GM13976 (cell line): ENCODE data around the gene KIAA0753.

Source experiments
- DNase-seq: peaks from one replicate; pipeline ENCODE4 v3.0.0; 2012; ENCODE audit warnings: low spot score
- CTCF ChIP-seq: IDR thresholded peaks from 2 replicates; pipeline ENCODE4 v1.5.1; 2012; ENCODE audit warnings: borderline replicate concordance, mild to moderate bottlenecking; ENCODE audit not compliant: insufficient read depth; ENCODE audit errors: extremely low read depth, missing control alignments, control extremely low read depth
- in situ Hi-C: fragments of 300-500 bp; cut with MboI; formaldehyde crosslinking; loops from one replicate; pipeline ENCODE4 v1.12.0; 2022; ENCODE audit warnings: low sequenced_read_pairs, mixed read lengths, inconsistent platforms; ENCODE audit not compliant: unreplicated experiment

The KIAA0753 gene

GRCh38 chr17:6543079-6544010, 97.2 kb downstream of the KIAA0753 start:
- no peak for TF ChIP-seq CTCF
- in situ Hi-C loops = no loop called here
- DNase-seq = no peak

- TF ChIP-seq CTCF = no peak
- in situ Hi-C loops = no loop called here
- DNase-seq = no peak
Measured at GRCh38 chr17:6542577-6542976, 97.9 kb downstream of the KIAA0753 start.

GRCh38 chr17:6541886-6542285, 98.6 kb downstream of the KIAA0753 start:
- in situ Hi-C loops = no loop called here
- TF ChIP-seq CTCF = no peak
- no peak for DNase-seq

GRCh38 chr17:6539871-6540270, 100.6 kb downstream of the KIAA0753 start:
- in situ Hi-C loops = no loop called here
- DNase-seq = no peak
- TF ChIP-seq CTCF = no peak

- no peak for DNase-seq
- TF ChIP-seq CTCF = no peak
- in situ Hi-C loops = no loop called here
Measured at GRCh38 chr17:6536566-6537065, 103.9 kb downstream of the KIAA0753 start.

GRCh38 chr17:6536053-6536452, 104.5 kb downstream of the KIAA0753 start:
- TF ChIP-seq CTCF = no peak
- in situ Hi-C loops = no loop called here
- no peak for DNase-seq
